LNCAP (cell line): ENCODE data around the gene ADTRP.

ENCODE experiments used
- CTCF ChIP-seq: fragments of 450-650 bp; IDR thresholded peaks from 2 replicates; pipeline ENCODE4 v1.5.1; 2017; ENCODE audit warnings: mild to moderate bottlenecking

Gene ADTRP

DNA sequence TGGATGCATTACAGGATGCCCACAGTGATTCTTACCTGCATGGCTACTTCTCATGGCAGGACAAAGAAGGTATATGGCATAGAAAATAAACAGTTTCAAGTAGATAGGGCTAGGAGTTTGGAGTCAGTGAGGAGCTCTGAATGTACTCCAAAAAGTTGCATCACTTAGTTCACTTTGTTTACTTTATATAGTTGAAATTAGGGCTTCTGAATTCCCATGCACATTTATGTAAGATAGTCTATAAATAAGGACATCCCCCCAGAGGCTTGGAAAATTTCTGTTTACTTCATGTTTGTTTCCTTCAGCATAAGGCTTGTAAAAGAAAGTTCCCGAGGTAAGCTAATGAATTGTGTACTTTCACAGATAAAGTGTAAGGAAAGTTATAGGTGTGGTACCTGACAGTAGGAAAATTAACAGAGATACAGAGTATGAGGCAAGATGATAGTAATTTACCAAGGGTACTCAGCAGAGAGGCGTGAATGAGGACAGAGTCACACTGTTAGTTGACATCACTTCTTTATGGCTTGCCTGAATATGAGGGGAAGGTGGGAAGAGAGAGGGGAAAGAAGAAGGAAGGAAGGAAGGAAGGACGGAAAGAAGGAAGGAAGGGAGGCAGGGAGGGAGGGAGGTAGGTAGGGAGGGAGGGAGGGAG lies 51.1 kb downstream of the ADTRP start:
- TF ChIP-seq CTCF, result no peak

- no peak for TF ChIP-seq CTCF
Observed at GRCh38 chr6:11724286-11724685, 54.3 kb downstream of the ADTRP start.

- no peak for TF ChIP-seq CTCF
Observed at GRCh38 chr6:11722805-11723631, 55.6 kb downstream of the ADTRP start.

- no peak for TF ChIP-seq CTCF
Observed at GRCh38 chr6:11722220-11722619, 56.4 kb downstream of the ADTRP start.

DNA sequence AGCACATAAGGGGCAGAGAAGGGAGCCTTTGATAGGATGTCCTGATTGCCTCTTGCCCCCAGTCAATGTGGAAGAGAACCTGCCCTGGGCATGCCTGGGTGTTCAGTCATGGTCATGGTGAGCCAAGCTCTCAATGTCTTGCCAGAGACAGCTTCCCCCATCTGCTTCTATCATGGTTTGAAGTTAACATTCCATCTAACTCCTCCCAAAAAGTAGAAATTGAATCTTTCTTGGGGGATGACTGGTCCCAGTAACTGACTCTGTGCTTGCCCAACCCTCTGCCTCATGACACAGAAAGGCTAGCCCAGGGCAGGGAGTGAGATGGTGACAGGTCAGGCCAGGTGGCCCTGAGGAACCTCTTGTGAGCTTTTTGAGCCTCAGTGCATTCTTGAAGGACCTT lies 60.1 kb downstream of the ADTRP start:
- no peak for TF ChIP-seq CTCF

- TF ChIP-seq CTCF, result no peak
Observed at GRCh38 chr6:11718031-11718430, 60.6 kb downstream of the ADTRP start.

DNA sequence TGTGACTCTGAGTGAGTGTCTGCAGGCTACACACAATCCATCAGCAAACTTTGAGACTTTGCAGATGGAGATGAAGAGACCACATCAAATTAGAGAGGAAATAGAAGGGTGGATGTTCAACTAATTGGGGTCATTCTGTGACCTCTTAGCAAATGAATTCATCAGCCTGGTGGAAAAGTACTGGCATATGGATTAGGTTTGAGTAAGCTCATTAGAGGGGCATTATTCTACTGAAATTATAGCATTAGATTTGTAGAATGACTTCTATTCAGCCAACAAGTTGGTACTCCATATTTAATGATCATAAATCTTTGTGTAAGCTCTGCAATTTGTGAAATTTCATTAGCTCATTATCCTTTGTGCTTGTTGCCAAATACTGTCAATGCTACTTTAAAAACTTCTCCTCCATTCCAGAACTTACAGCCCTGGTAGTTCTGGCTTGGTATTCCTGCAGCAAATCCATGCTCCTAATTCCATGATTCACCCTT lies 63.8 kb downstream of the ADTRP start:
- no peak for TF ChIP-seq CTCF
